Activated CD4-positive, alpha-beta T cell treated with anti-CD3 and anti-CD28 coated beads, Interleukin-2, amount 50 U/mL, for 48 hours (primary cell): ENCODE results near the gene NCOA1.
"Not testable (repeated sequence)": the region's sequence is repeated elsewhere in the genome, so short reads cannot be mapped to it uniquely, and the experiment has no call there.

ENCODE experiments used
- DNase-seq, 2 experiments: peaks; one replicate each; pipeline ENCODE4 v3.0.0-alpha.2; 2020

Gene NCOA1

DNA sequence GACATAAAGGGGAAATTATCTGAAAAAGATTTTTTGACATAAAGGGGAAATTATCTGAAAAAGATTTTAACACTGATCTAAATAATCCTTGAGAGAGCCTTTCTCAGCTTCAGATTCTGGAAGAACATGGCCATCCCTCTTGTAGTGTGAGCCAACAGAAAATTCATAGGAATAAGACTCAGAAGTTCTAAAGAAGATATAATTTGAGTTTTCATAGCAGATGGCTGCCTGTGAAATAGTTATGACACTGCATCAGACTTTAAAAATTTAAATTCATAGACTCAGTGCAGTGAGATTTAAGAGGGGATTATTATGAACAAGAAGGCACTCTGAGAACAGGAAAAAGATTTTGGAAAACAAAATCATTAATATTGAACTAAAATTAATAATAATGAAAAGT is 50.6 kb downstream of the NCOA1 start:
- no peak for DNase-seq

DNA sequence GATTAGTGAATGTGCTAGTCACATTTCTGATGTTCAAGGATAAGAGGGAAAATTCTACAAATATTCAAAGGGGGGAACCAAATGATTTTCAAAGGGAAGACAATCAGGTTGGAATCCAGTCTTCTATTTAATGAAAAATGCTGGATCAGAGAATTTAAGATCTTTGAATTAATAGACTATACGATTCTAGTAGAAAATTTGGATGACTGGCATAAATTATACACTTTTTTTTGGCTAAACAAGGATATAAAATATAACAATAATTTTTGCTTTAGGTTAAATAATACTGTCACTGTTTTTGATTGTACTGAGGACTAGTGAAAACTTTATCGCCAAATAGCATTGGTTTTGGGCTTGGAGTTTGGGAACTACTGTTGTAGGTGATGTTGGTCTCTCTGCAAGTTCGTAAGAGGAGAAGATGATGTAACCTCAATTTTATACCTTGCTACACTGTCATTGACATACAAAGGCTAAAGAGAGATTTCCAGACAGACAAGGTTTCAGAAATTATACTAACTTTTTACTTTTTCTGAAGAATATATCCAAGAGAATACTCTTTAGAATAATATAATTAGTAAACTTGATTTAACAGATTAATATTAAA is 51.3 kb downstream of the NCOA1 start:
- DNase-seq = no peak

DNA sequence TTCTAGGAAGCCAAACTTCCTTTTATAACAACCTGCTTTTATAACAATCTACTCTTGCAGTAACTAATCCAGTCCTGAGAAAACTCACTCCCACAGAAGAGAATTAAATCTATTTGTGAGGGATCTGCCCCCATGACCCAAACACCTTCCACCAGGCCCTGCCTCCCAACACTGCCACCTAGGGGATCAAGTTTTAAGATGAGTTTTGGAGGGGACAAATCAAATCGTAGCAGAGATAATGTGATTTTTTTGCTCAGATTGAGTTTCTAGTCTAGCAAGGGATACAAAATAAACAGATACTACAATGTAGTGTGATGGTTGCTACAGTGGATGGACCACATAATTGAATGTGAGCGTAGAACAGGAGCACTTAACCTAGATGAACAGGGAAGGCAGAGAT is 52.2 kb downstream of the NCOA1 start:
- DNase-seq = no peak

DNA sequence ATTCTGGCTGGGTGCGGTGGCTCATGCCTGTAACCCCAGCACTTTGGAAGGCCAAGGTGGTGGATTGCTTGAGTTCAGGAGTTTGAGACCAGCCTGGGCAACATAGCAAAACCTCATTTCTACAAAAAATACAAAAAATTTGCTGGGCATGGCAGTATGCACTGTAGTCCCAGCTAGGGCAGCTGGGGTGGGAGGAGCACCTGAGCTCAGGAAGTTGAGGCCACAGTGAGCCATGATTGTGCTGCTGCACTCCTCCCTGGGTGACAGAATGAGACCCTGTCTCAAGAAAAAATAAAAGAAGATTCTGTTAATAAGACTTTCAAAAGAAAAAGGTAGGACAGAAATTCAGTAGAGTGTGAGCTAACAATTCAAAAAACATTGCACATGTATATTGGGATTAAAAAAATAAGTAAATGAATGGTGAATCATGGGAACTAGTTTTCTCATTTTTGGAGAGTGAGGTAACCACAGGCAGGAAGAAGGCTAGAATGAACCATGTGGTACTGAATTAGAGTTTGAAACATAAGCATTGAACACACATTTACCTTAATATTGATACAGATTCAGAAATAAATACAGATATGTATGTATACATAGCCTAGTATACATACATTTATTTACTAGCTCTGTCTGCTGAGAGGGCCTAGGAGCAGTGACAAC is 53.5 kb downstream of the NCOA1 start:
- DNase-seq = no peak

DNA sequence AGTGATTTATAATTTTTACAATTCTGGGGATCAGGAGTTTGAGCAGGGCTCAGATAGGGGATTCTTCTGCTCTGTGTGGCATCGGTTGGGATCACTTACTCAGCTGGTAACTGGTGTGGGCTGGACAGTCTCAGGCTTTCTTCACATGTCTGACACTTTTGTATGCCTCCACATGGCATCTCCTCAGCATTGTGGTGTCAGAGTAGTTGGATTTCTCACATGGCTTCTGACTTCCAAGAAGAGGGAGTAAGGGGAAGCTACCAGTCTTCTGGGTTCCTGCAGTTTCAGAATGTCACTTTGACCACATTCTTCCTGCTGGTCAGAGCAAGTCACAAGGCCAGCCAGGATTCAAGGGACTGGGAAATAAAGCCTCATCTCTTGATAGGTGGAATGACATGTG is 55.6 kb downstream of the NCOA1 start:
- DNase-seq = no peak

DNA sequence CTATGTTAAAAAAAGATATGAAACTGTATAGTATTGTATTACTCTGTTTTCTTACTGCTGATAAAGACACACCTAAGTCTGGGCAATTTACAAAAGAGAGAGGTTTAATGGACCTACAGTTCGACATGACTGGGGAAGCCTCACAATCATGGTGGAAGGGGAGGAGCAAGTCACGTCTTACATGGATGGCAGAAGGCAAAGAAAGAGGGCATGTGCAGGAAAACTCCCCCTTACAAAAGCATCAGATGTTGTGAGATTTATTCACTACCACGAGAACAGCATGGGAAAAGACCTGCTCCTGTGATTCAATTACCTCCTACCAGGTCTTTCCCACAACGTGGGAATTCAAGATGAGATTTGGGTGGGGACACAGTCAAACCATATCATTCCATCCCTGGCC is 57.0 kb downstream of the NCOA1 start:
- no peak for DNase-seq

DNA sequence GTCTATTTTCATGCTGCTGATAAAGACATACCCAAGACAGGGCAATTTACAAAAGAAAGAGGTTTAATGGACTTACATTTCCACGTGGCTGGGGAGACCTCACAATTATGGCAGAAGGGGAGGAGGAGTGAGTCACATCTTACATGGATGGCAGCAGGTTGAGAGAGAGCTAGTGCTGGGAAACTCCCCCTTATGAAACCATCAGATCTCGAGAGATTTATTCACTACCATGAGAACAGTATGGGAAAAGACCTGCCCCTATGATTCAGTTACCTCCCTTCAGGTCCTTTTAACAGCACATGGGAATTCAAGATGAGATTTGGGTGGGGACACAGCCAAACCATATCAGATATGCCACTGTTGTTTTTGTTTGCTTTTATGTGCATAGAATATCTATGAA is 59.2 kb downstream of the NCOA1 start:
- not testable (repeated sequence) for DNase-seq

DNA sequence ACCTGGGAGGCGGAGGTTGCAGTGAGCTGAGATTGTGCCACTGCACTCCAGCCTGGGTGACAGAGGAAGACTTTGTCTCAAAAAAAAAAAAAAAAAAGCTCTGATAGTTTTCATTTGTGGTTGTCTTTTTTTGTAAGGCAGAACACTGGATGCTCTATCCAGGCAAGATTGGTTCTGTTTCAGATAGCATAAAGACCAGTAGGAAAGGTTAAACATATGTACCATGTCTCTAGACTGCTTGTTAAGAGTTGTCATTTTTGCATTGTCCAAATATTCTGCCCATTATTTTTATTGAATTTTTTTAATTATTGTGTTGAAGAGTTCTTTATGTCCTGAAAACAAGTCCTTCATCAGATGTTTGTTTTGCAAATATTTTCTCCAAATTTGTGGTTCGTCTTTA is 60.0 kb downstream of the NCOA1 start:
- DNase-seq = no peak

DNA sequence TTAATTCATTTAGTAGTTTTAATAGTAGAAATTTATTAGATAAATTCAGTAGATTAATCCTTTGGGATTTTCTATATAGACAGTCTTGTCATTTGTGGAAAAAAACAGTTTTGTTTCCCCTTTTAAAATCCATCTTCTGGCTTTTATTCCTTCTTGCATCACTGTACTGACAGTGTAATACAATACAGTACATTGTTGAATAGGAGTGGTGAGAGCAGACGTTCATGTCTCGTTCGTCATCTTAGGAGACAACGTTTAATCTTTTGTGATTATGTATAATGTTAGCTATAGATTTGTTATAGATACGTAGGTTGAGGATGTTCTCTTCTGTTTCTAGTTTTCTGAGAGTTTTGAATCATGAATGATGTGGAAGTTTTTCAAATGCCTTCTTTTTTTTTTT is 61.8 kb downstream of the NCOA1 start:
- no peak for DNase-seq

DNA sequence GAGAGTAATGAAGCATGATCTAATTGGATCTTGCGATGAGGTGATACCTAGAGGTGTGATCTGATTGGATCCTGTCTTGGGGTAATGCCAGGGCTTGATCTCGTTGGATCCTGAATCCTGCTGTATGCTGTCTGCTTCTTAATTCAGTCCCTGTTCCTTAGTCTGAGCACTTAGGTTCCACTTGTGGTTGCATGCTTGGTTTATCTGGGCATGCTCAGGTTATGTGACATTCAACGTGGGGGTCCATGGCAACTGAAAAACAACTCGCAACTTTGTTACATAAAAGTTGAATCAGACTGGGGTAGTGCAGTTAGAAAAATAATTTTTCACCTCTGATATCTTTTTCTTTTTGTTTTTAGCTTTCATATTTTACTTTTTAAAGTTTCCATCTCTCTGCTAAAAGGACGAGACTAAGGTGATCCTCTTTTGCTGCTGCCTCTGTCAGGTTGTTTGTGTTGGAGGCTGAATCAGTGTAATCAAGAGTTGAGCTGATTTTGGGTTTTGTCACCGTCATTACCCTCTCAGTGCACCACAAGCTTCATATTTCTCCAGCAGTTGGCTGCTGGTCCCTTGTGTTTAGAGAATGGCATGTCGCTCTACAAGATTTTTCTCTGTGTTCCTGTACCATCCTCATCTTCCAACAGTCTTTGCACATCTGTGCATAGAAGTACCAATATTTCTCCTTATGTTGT is 67.9 kb downstream of the NCOA1 start:
- DNase-seq = no peak

DNA sequence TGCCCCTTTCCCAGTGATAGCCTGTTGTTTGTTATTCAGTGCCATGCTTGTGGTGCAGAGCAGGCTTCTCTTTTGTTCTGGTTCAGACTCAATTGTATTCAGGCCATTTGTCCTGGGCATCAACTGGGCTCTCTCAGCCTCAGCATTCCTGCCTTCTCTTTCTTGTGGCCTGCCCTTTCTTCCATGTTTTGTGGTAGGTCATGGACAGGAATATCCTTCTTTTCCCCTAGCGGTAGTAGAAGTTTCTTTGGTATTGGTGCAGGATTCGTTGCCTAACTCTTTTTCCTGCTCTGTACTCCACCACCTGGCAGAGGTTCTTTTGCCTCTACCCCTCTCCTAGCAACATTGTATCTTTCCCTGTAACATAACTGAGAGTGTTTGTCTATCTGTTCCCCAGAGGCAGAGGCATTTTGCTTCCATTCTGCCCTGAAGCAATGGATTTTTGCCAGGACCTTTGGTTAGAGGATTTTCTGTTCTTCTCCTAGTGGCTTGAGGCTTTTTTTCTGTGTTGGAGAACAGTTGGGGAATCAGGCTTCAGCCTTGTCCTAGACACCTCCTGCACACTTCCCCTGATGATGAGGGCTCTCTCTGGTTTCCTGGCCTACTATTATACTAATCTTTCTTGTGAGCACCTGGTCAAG is 68.5 kb downstream of the NCOA1 start:
- DNase-seq = no peak

DNA sequence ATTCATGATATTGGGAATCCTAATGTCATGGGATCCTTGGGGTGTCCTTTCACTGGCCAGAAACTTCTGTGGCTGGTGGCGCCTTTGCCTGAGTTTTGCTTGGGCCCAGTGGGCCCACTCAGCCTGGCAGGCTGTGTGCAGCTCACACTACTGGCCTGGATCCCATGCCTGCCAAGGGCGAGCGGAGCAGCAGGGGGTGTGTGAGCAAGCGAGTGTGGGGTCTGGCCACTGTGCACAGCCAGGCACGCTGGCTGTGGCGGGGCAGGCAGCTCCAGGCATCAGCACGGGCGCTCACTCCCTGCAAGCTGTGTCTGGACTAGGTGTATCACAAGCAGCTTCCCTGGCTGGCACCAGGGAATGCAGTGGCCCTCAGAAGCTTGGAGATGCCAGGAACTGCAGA is 74.5 kb downstream of the NCOA1 start:
- DNase-seq = no peak

DNA sequence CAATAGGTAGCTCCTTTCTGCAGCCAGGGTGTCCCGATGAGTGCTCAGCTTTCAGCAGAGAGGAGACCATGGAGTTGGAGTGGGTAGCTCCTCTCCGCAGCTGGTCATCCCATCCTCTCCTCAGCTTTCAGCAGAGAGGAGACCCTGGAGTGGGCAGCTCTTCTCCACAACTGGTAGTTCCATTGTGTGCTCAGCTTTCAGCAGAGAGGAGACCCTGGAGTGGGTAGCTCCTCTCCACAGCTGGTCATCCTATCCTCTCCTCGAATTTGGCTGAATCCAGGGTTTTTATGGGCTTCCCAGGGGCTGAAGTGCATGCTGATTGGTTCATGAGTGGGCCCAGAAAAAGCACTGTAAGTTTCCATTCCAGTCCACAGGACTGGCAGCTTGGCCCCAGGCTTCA is 75.2 kb downstream of the NCOA1 start:
- no peak for DNase-seq

DNA sequence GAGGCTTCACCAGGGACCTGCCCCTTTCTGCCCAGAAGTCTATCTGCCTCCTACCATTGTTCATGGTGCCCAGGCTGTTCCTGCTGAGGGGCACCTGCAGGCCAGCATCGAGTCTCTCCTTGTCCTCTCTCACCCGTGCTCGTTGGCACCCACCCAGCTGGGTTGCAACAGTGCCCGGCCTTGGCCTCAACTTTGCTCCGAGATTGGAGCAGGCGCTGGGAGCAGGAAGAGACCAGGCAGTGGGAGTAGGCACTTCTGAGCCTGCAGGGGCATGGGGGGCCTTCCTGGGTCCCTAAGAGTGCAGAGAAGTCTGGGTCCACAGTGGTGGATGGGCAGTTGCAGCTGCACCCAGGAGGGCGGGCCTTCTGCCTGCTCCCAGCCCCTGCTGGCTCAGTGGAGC is 75.6 kb downstream of the NCOA1 start:
- no peak for DNase-seq

DNA sequence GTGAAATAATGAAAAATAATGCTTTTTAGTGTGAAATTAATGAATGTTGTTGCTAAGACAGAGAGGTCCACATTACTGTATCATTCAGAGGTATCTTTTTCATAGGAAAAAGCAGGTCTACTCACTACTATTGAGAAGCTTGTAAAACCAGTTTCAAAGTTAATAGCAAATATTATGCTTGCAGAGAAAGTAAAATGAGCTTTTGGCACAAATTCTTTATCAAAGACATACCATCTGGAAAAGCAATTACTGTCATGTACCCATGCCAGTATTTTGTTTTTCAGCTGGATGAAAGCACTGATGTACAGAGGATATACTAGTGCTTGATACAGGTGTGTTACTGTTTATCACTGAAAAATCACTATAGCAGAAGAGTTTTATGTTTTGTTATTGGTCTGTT is 77.5 kb downstream of the NCOA1 start:
- no peak for DNase-seq

DNA sequence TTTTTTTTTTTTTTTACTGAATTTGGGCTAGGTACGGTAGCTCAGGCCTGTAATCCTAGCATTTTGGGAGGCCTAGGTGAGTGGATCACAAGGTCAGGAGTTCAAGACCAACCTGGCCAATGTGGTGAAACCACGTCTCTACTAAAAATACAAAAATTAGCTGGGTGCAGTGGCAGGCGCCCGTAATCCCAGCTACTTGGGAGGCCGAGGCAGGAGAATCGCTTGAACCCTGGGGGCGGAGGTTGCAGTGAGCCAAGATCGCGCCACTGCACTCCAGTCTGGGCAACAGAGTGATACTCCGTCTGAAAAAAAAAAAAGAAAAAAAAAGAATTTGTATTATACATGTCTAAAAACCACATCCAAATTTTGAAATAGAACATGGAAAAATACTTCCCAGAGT is 78.5 kb downstream of the NCOA1 start:
- not testable (repeated sequence) for DNase-seq

DNA sequence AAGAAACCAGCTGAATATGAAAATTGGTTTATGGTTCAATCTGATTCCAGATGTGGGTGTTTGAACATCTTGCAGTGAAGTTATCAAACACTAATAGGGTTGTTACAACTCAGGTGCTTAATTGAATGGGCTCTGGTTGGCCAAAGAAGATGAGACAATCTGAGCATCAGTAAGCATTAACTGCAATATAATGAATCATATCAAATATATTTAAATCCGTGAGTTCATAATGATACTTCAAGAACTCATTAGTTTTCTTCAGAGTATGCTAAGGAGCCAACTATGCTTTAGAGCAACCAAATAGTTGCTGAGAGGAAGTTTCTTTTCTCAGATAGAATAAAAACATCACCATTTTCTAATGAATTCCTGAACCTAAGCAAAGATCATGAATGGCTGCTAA is 79.2 kb downstream of the NCOA1 start:
- DNase-seq = no peak

DNA sequence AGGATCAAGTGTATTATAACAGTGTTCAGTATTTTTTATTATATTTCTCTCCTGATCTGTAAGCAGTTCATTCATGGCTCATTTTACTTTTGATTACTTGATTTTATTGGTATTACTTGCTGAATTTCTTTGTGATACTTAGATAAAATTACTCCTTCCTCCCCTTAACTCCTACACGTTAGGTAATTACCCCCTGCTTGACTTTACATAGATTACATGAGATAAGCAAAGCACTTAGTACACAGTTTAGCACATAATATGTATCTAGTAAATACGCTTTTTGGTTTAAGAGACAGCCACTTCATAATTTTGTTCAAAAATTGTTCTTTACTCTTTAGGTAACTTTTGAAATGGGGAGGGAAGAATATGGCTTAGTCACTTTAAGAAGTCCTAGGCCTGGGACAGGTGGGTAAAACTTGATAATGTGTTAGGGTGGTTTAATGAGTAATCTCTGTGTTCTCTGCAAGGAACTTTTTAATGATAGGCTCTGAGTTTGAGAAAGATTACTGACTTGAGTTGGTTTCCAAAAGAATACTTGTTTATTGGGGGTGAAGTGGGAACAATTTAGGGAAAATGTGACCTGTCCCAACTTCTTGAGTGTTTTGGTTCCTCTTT is 80.9 kb downstream of the NCOA1 start:
- DNase-seq = no peak

DNA sequence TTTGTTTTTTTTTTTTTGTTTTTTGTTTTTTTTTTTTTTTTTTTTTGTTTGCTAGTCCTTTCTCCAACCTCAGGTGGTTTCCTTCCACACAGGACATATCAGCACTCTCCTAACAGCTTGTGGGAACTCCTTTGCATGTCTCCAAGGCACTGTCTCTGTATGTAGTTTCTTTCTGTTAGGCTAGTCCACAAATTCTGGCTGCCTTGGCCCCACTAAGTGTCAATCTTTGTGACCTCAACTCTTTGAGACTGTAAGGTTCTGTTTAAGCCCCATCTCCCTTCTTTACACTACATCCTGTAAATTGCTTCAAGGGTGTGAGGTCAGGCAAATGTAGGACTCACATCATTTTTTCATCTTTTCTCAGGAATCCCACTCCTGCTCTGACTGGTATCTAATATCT is 85.1 kb downstream of the NCOA1 start:
- DNase-seq = no peak

DNA sequence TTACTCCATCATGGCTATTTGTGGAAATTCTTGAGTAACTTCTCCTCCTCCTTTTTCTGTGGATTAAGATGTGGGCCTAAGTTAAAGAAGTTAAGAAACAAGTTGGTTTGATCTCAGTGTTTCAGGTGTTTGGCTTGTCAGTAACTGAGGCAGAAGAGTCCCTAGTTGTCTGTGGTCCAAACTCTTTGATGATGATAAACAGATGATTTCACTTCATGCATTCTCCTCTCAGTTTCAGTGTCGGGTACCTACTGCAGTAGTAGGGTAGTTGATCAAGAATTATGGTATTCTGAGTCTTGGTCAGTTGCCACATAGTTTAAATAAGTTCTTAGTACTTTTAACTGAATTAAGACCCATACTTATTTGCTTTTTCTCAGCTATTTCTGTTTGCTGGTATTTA is 85.6 kb downstream of the NCOA1 start:
- DNase-seq = no peak

DNA sequence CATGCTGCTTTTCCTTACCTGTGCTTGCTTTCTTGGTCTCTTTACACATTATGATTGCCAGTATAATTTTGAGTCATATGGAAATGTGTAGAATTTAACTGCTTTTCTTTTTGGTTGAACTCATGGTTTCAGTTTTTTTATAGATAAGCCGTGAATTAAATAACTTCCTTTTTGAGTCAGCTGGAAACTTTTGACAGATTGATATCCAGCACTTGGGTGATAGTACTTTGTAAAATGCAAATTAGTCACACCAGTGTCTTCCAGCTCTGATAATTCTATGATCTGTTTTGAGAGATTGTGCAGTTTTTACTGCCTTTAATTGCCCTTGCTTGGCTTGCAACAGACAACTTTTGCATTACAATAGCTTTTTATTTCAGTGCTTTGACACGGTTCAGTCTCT is 86.4 kb downstream of the NCOA1 start:
- DNase-seq = no peak

DNA sequence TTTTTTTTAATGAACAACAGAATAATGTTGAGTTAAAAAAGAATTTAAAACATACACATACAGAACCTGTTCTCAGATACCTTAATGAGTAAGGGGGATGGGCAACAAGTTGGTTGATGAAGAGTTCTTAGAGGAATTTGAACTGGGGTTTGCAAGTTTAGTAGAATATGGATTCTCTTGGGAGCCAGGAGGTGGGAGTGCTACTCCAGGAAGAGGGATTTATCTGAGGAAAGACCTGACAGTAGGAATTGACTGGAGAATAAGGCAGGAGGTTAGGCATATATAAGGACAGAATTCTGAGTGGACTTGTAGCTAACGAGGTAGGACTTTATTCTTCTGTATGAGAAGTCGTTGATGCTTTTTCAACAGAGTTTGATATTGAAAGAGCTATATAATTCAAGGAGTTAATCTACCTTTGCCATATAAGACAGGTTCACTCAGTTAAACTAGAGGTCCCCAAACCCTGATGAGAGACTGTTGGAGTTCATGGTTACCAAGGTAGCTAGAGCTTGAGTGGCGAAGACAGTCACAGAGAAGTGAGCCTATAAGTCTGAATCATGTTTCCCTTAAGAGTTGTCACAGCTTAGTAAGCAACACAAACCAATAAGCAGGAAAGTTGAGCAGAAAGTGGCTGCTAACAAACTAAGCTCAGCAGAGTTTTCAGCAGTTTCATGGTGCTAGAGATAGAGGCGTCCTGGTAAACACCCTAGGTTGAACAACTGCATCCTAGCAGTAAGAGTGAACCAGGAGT is 88.2 kb downstream of the NCOA1 start:
- DNase-seq = no peak

DNA sequence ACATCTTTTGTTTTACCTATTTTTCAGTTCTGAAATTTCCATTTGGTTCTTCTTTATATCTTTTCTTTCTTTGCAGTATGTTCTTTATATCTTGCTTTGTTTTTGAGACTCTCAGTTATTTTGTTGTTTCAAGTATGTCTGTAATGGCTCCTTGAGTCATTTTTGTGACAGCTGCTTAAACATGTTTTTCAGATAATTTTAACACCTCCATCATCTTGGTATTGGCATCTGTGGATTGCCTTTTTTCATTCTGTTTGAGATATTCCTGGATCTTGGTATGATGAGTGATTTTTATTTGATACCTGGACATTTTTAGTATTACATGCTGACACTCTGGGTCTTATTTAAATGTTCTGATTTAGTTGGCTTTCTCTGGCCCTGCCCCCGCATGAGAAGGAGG is 89.5 kb downstream of the NCOA1 start:
- DNase-seq = no peak
